ENCODE results near the gene SELENBP1.
"Not testable (repeated sequence)": the region's sequence is repeated elsewhere in the genome, so short reads cannot be mapped to it uniquely, and the experiment has no call there.

Gene SELENBP1

GRCh38 chr1:151377150-151377884, 4.8 kb upstream of the SELENBP1 start:
- no peak for DNase-seq (ENCODE audit: low read depth)

GRCh38 chr1:151373196-151373595, 691 bp upstream of the SELENBP1 start:
- DNase-seq (ENCODE audit: low read depth): no peak

GRCh38 chr1:151371370-151372057, 991 bp downstream of the SELENBP1 start:
- no peak for DNase-seq (ENCODE audit: low read depth)

GRCh38 chr1:151370211-151370911, 2.1 kb downstream of the SELENBP1 start:
- DNase-seq (ENCODE audit: low read depth): no peak

GRCh38 chr1:151369621-151370048, 2.9 kb downstream of the SELENBP1 start:
- no peak for DNase-seq (ENCODE audit: low read depth)

GRCh38 chr1:151369302-151369610, 3.2 kb downstream of the SELENBP1 start:
- DNase-seq (ENCODE audit: low read depth): no peak

- DNase-seq (ENCODE audit: low read depth): no peak
These were observed 3.9 kb downstream of the SELENBP1 start for GRCh38 chr1:151368393-151369301.

GRCh38 chr1:151367658-151368392, 4.7 kb downstream of the SELENBP1 start:
- DNase-seq (ENCODE audit: low read depth): no peak

- no peak for DNase-seq (ENCODE audit: low read depth)
These were observed 7.5 kb downstream of the SELENBP1 start for GRCh38 chr1:151364996-151365395.

GRCh38 chr1:151362308-151363155, 10.0 kb downstream of the SELENBP1 start:
- DNase-seq (ENCODE audit: low read depth): no peak

- DNase-seq (ENCODE audit: low read depth): no peak
These were observed 10.6 kb downstream of the SELENBP1 start for GRCh38 chr1:151361883-151362282.

- DNase-seq (ENCODE audit: low read depth): no peak
These were observed 15.8 kb downstream of the SELENBP1 start for GRCh38 chr1:151356696-151357095.

GRCh38 chr1:151352021-151352718, 20.3 kb downstream of the SELENBP1 start:
- no peak for DNase-seq (ENCODE audit: low read depth)

- DNase-seq (ENCODE audit: low read depth): not testable (repeated sequence)
These were observed 22.2 kb downstream of the SELENBP1 start for GRCh38 chr1:151350323-151350722.

GRCh38 chr1:151347523-151348246, 24.8 kb downstream of the SELENBP1 start:
- no peak for DNase-seq (ENCODE audit: low read depth)

- peak; percentile 95 for DNase-seq (ENCODE audit: low read depth)
These were observed 25.6 kb downstream of the SELENBP1 start, which contains the start of gene RFX5 for GRCh38 chr1:151346769-151347522. Gene RFX5 (minus strand): TSS chr1:151347252. CDS start chr1:151346320, 932 bp downstream.

- no peak for DNase-seq (ENCODE audit: low read depth)
These were observed 26.3 kb downstream of the SELENBP1 start for GRCh38 chr1:151346082-151346768.

GRCh38 chr1:151344291-151344690, 28.2 kb downstream of the SELENBP1 start:
- no peak for DNase-seq (ENCODE audit: low read depth)

All from non-pigmented ciliary epithelial cell (primary cell).